Lung (tissue), 12 donors: ENCODE measurements around the gene PCBP3. TPM values are rescaled to one million over a fixed set of nuclear protein-coding genes. Genes with fewer than 3 reads are reported as not detected.

ENCODE experiments used
- ATAC-seq: fragments of 200-7000 bp; cut with Tn5 transposase; one replicate; pipeline ENCODE4 v1.9.1; 2020; ENCODE audit warnings: moderate number of reproducible peaks; ENCODE audit not compliant: insufficient read depth, low FRiP score
- DNase-seq, 3 donors: peaks; one replicate each; pipeline ENCODE4 v3.0.0-alpha.2; 2013 to 2017
- H3K27ac ChIP-seq, 2 donors: one replicate each; pipeline ENCODE4 v1.5.1; 2013; ENCODE audit warnings: mild to moderate bottlenecking in 2 of 2, moderate library complexity in 2 of 2, control low read depth in 1 of 2, inconsistent platforms in 1 of 2, low read depth in 1 of 2, low read length in 1 of 2
- H3K27me3 ChIP-seq, 3 donors: one replicate each; pipeline ENCODE4 v1.5.1; 2013; ENCODE audit warnings: low read length in 2 of 3; ENCODE audit not compliant: control insufficient read depth in 3 of 3, insufficient read depth in 3 of 3
- H3K36me3 ChIP-seq, 4 donors: one replicate each; pipeline ENCODE4 v1.5.1; 2013; ENCODE audit warnings: low read length in 4 of 4, mild to moderate bottlenecking in 1 of 4, moderate library complexity in 1 of 4; ENCODE audit not compliant: control insufficient read depth in 4 of 4, insufficient read depth in 4 of 4
- H3K4me1 ChIP-seq, 5 donors: one replicate each; pipeline ENCODE4 v1.5.1; 2013; ENCODE audit warnings: low read length in 5 of 5, mild to moderate bottlenecking in 2 of 5, moderate library complexity in 1 of 5; ENCODE audit not compliant: control insufficient read depth in 5 of 5, insufficient read depth in 5 of 5
- H3K4me3 ChIP-seq: one replicate; pipeline ENCODE4 v1.5.1; 2013; ENCODE audit warnings: mild to moderate bottlenecking, control low read depth, moderate library complexity
- H3K9ac ChIP-seq, 2 donors: one replicate each; pipeline ENCODE4 v1.5.1; 2013; ENCODE audit warnings: low read length in 2 of 2, control low read depth in 1 of 2; ENCODE audit not compliant: insufficient read depth in 1 of 2
- H3K9me3 ChIP-seq, 4 donors: one replicate each; pipeline ENCODE4 v1.5.1; 2013; ENCODE audit warnings: low read length in 3 of 4, mild to moderate bottlenecking in 1 of 4, moderate library complexity in 1 of 4; ENCODE audit not compliant: control insufficient read depth in 4 of 4, insufficient read depth in 3 of 4
- WGBS, 2 donors: extraction: QIAGEN DNeasy Blood & Tissue Kit; methylation state at CpG; one replicate each; pipeline ENCODE4 v1.1.7; 2013; 5-methylcytosine and 5-hydroxymethylcytosine counted together
- polyA plus RNA-seq, 2 donors: library from polyadenylated mRNA; stranded (reverse); fragments of 200-250 nt; gene quantifications; one replicate each; pipeline ENCODE4 v1.2.1, GENCODE V29; 2013
- total RNA-seq, 2 donors: library from RNA; depleted of rRNA in 1 of 2; stranded (reverse); fragments of >200 nt in 1 of 2; gene quantifications; one replicate each; pipeline ENCODE4 v1.2.1, GENCODE V29; 2014 to 2021
- TF ChIP-seq, protein P1 (sequence below): IDR thresholded peaks from 2 replicates; pipeline ENCODE4 v1.5.1; 2012; ENCODE audit warnings: mild to moderate bottlenecking; ENCODE audit errors: control extremely low read depth, extremely low read depth
- donor health status: control.
- donor health status: control.
- donor health status: Bipolar disorder and iron deficiency.
- donor health status: healthy.
- donor health status: DM: yes; HTN: yes; CAD: no.

Gene PCBP3
- total and polyA plus RNA-seq, 4 donors = 1.6 to 8.2 (median 3.1) TPM

GRCh38 chr21:45819478-45820170, 176.1 kb downstream of the PCBP3 start:
- DNase-seq (no peak), ATAC-seq (no peak)
- no peaks in the 10 kb centered on the region for H3K36me3 ChIP-seq
- TF ChIP-seq, protein P1, sequence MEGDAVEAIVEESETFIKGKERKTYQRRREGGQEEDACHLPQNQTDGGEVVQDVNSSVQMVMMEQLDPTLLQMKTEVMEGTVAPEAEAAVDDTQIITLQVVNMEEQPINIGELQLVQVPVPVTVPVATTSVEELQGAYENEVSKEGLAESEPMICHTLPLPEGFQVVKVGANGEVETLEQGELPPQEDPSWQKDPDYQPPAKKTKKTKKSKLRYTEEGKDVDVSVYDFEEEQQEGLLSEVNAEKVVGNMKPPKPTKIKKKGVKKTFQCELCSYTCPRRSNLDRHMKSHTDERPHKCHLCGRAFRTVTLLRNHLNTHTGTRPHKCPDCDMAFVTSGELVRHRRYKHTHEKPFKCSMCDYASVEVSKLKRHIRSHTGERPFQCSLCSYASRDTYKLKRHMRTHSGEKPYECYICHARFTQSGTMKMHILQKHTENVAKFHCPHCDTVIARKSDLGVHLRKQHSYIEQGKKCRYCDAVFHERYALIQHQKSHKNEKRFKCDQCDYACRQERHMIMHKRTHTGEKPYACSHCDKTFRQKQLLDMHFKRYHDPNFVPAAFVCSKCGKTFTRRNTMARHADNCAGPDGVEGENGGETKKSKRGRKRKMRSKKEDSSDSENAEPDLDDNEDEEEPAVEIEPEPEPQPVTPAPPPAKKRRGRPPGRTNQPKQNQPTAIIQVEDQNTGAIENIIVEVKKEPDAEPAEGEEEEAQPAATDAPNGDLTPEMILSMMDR = no peak
- no peaks in the 10 kb centered on the region for H3K9me3 ChIP-seq
- H3K4me3 ChIP-seq = no peak overlapping the region
- no peak overlapping the region for H3K9ac ChIP-seq
- 82 to 85% methylated on average over 18 of the region's 18 CpGs for WGBS, 2 donors
- no peaks in the 10 kb centered on the region for H3K27me3 ChIP-seq
- no peak overlapping the region for H3K27ac ChIP-seq
- H3K4me1 ChIP-seq = peaks cover 0 to 4% (median 0%) of the 10 kb centered on the region in 5 donors

DNA sequence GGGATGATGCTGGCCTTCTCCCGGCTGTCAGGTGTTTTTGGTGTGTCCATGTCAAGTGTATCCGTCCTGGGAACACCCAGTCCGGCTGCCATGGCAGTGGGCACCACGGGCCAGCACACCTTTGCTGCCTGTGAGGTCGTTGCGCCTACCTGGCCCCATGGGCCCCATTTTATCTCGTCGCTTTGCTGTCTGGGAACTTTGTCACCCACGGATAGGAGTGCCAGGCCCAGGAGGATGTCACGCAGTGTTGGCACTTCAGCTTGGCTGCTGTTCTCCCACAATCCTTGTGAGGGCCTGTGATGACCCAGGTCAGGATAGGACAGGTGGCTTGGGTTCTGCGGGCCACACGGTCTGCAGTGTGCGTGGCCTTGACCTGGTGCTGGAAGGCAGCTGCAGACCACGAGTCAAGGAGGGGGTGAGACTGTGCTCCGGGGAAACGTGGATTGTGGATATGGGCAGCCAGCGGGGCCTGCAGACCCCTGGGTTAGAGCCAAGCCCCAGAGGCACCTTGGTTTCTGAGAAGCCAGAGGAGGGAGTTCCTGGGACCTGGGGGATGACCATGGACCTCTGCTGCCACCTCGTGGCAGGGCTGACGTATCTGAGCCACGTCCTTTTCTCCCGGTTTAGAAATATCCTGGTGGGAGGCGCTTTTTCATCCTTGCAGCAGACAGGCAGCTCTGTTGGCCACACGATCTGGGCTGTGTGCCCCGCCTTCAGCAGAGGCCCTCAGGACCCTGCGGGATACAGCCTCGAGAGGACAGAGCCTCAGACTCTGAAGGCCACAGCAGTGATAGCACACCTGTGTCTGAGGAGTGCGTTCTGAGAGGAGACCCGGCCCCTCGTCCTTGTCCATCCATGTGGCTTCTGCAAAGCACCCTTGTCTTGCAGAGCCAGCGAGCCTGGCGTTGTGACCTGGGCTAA, 176.9 kb downstream of the PCBP3 start:
- peak; percentile 45 for ATAC-seq
- peak; percentile 87 to 93 (median 89) for DNase-seq
- Histone ChIP-seq H3K36me3 (no peaks in the 10 kb centered on the region), H3K9me3 (no peaks in the 10 kb centered on the region), H3K4me3 (no peak overlapping the region), H3K4me1 (peaks cover 0 to 4% (median 0%) of the 10 kb centered on the region in 5 donors), H3K27me3 (no peaks in the 10 kb centered on the region), H3K27ac (no peak overlapping the region), H3K9ac (no peak overlapping the region)
- TF ChIP-seq, protein P1 = peak; percentile 68
- 42 to 45% methylated on average over 31 of the region's 31 CpGs for WGBS, 2 donors

DNA sequence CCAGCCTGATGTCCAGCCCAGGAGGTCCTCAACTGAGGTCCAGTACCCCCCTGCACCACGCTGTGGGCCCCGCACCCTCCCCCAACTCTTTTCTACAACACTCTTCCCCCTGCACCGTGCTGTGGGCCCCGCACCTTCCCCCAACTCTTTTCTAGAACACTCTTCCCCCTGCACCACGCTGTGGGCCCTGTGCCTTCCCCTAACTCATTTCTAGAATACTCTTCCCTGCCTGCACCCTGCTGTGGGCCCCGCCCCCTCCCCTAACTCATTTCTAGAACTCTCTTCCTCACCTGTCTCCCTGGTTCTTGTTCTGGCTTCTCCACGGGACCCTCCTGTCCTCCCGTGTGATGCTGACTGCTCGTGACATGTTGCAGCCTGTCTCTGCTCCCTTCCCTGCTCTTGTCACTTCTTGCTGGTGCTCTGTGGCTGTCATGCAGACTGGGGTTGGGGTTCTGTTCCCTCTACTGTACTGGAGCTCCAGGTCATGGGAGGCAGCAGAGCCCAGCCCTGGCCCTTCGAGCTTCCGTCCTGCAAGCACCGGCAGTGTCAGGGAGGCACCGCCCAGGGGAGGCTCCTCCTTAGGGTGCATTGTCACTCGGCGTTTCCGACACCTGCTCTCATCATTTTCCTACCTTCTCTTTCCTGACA, 177.9 kb downstream of the PCBP3 start:
- H3K9me3 ChIP-seq = no peaks in the 10 kb centered on the region
- no peak overlapping the region for H3K4me3 ChIP-seq
- H3K27ac ChIP-seq = no peak overlapping the region
- no peak for DNase-seq
- peaks cover 0 to 4% (median 0%) of the 10 kb centered on the region in 5 donors for H3K4me1 ChIP-seq
- WGBS, 2 donors = 72 to 73% methylated on average over 16 of the region's 16 CpGs
- TF ChIP-seq, protein P1 = no peak
- no peak for ATAC-seq
- H3K27me3 ChIP-seq = no peaks in the 10 kb centered on the region
- H3K36me3 ChIP-seq = no peaks in the 10 kb centered on the region
- H3K9ac ChIP-seq = no peak overlapping the region
